Panc1 (cell line): ENCODE results near the gene PLXNA2. TPM values are rescaled to one million over a fixed set of nuclear protein-coding genes. Genes with fewer than 3 reads are reported as not detected.

Experiments used
- ATAC-seq: fragments of 200-7000 bp; cut with Tn5 transposase; 2 replicates; pipeline ENCODE4 v1.9.1; 2020; ENCODE audit warnings: mild to moderate bottlenecking, moderate library complexity
- BruUV-seq: library from RNA; stranded (reverse); fragments of 400-500 nt; replicated peaks from 2 replicates; lab custom pipeline; 2021; lab: Mats Ljungman, UMichigan
- CTCF ChIA-PET: fragments of 300-600 bp; sonication (Branson Sonifier 250); formaldehyde crosslinking; loops from one replicate; lab custom pipeline; 2022; ENCODE audit warnings: antibody characterized with exemption; lab: Charles Lee
- POLR2A ChIA-PET: fragments of 300-600 bp; sonication (Branson Sonifier 250); formaldehyde crosslinking; loops from one replicate; lab custom pipeline; 2022; ENCODE audit warnings: antibody characterized with exemption; lab: Charles Lee
- DNase-seq: peaks from one replicate; pipeline ENCODE4 v3.0.0-alpha.2; 2010; ENCODE audit warnings: low read depth, low spot score
- H3K27ac ChIP-seq: 2 replicates; pipeline ENCODE4 v1.5.1; 2011; ENCODE audit warnings: mild to moderate bottlenecking, low read length, inconsistent platforms
- H3K27me3 ChIP-seq: fragments of 200-500 bp; sonication (Bioruptor generic); 2 replicates; pipeline ENCODE4 v1.6.0; 2014; ENCODE audit warnings: low read length, inconsistent platforms; ENCODE audit not compliant: control insufficient read depth, insufficient read depth
- H3K36me3 ChIP-seq: fragments of 200-500 bp; sonication (Bioruptor generic); 2 replicates; pipeline ENCODE4 v1.5.1; 2014; ENCODE audit warnings: inconsistent platforms, mild to moderate bottlenecking, low read length, moderate library complexity; ENCODE audit not compliant: control insufficient read depth, insufficient read depth
- H3K4me1 ChIP-seq: 2 replicates; pipeline ENCODE4 v1.5.1; 2011; ENCODE audit warnings: inconsistent platforms, mild to moderate bottlenecking, low read length, moderate library complexity; ENCODE audit not compliant: control insufficient read depth, insufficient read depth
- H3K4me3 ChIP-seq, 2 experiments: 2 replicates each; pipeline ENCODE4 v1.5.1; 2011 to 2012; ENCODE audit warnings: low read depth in 2 of 2, low read length in 2 of 2, mild to moderate bottlenecking in 2 of 2, inconsistent platforms in 1 of 2, moderate library complexity in 1 of 2
- H3K9me3 ChIP-seq: fragments of 200-500 bp; sonication (Bioruptor generic); 2 replicates; pipeline ENCODE4 v1.5.1; 2014; ENCODE audit warnings: low read depth, mild to moderate bottlenecking, inconsistent platforms, low read length, moderate library complexity; ENCODE audit not compliant: control insufficient read depth, insufficient read depth
- POLR2AphosphoS5 ChIP-seq: IDR thresholded peaks from 2 replicates; pipeline ENCODE4 v1.6.1; 2012; ENCODE audit warnings: mild to moderate bottlenecking, low read depth, low read length, moderate library complexity
- SIN3A ChIP-seq: IDR thresholded peaks from 2 replicates; pipeline ENCODE4 v1.6.1; 2012; ENCODE audit warnings: low read depth, mild to moderate bottlenecking, low read length, moderate library complexity, borderline replicate concordance; ENCODE audit not compliant: insufficient read depth
- TCF7L2 ChIP-seq: IDR thresholded peaks from 2 replicates; pipeline ENCODE4 v1.6.1; 2011; ENCODE audit warnings: mild to moderate bottlenecking, low read depth, low read length, inconsistent platforms
- in situ Hi-C: cut with HindIII; loops from 2 replicates; pipeline ENCODE4 v1.10.0; 2016; ENCODE audit warnings: low sequenced_read_pairs, low pct_unique_long_range_greater_than_20kb
- intact Hi-C: fragments of 100-400 bp; cut with micrococcal nuclease; formaldehyde crosslinking; loops from one replicate; pipeline ENCODE4 v1.10.0; 2022; ENCODE audit not compliant: unreplicated experiment
- total RNA-seq: library from RNA; stranded (reverse); gene quantifications from one replicate; pipeline ENCODE4 v1.2.1, GENCODE V29; 2021; ENCODE audit not compliant: unreplicated experiment
- TF ChIP-seq, protein P1 (sequence below): fragments of 450-650 bp; IDR thresholded peaks from 2 replicates; pipeline ENCODE4 v1.5.1; 2017; ENCODE audit warnings: mild to moderate bottlenecking
- TF ChIP-seq, protein P2 (sequence below), 2 experiments: IDR thresholded peaks; 2 replicates each; pipeline ENCODE4 v1.6.1; 2011 to 2012; ENCODE audit warnings: low read depth in 2 of 2, control low read depth in 1 of 2, low read length in 1 of 2, mild to moderate bottlenecking in 1 of 2, moderate library complexity in 1 of 2; ENCODE audit not compliant: insufficient read depth in 1 of 2

Gene PLXNA2
- total RNA-seq, 1 experiment from 2014 or later: 0.98 TPM

DNA sequence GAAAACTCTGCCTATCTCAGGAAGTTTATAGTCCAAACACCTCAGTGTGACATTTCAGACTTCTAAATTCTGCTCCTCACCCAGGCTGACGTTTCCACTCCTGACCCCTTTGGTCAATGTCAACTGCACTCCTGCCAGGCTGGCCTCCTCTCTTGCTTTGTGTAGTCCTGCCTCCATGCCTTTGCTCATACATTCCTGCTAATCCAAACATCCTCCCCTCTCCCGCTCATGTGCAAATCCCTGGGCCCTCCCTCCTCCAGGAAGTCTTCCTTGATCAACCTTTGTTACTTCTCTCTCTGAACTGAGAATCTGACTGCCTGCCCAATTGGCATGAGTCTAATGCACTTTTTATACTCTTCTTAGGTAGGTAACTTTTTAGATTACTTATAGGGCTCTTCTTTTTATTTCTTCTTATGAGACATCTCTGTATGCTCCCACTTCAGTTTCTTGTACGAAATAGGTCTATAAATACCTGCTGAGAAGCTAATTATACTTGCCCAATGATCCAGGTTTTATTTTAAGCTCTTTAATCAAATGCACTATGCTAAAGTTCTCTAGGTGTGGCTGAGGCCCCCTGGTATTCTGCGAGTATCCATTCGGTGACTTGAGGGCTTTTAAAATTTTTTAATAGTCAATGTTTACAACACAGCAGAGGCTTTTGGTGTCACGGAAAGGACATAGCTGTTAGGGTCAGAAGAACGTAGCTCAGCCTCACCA is 128.1 kb downstream of the PLXNA2 start:
- no peak overlapping the region for H3K4me3 ChIP-seq
- intact Hi-C loops: no loop called here
- TF ChIP-seq TCF7L2 (no peak), SIN3A (no peak), POLR2AphosphoS5 (no peak)
- TF ChIP-seq, protein P1, sequence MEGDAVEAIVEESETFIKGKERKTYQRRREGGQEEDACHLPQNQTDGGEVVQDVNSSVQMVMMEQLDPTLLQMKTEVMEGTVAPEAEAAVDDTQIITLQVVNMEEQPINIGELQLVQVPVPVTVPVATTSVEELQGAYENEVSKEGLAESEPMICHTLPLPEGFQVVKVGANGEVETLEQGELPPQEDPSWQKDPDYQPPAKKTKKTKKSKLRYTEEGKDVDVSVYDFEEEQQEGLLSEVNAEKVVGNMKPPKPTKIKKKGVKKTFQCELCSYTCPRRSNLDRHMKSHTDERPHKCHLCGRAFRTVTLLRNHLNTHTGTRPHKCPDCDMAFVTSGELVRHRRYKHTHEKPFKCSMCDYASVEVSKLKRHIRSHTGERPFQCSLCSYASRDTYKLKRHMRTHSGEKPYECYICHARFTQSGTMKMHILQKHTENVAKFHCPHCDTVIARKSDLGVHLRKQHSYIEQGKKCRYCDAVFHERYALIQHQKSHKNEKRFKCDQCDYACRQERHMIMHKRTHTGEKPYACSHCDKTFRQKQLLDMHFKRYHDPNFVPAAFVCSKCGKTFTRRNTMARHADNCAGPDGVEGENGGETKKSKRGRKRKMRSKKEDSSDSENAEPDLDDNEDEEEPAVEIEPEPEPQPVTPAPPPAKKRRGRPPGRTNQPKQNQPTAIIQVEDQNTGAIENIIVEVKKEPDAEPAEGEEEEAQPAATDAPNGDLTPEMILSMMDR: no peak
- TF ChIP-seq, protein P2, sequence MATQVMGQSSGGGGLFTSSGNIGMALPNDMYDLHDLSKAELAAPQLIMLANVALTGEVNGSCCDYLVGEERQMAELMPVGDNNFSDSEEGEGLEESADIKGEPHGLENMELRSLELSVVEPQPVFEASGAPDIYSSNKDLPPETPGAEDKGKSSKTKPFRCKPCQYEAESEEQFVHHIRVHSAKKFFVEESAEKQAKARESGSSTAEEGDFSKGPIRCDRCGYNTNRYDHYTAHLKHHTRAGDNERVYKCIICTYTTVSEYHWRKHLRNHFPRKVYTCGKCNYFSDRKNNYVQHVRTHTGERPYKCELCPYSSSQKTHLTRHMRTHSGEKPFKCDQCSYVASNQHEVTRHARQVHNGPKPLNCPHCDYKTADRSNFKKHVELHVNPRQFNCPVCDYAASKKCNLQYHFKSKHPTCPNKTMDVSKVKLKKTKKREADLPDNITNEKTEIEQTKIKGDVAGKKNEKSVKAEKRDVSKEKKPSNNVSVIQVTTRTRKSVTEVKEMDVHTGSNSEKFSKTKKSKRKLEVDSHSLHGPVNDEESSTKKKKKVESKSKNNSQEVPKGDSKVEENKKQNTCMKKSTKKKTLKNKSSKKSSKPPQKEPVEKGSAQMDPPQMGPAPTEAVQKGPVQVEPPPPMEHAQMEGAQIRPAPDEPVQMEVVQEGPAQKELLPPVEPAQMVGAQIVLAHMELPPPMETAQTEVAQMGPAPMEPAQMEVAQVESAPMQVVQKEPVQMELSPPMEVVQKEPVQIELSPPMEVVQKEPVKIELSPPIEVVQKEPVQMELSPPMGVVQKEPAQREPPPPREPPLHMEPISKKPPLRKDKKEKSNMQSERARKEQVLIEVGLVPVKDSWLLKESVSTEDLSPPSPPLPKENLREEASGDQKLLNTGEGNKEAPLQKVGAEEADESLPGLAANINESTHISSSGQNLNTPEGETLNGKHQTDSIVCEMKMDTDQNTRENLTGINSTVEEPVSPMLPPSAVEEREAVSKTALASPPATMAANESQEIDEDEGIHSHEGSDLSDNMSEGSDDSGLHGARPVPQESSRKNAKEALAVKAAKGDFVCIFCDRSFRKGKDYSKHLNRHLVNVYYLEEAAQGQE (IDR thresholded peaks at IDR 0.05; ENCODE audit: insufficient read depth in 1 of 2, low read depth in 2 of 2, low read length in 1 of 2): no peak
- ATAC-seq (no peak), DNase-seq (no peak)
- no peaks in the 10 kb centered on the region for H3K4me1 ChIP-seq
- no TSS peak for BruUV-seq
- ChIA-PET CTCF (no interaction called here), POLR2A (no interaction called here)
- peaks cover 2% of the 10 kb centered on the region; the same call in 1 of the 2 replicates for H3K27me3 ChIP-seq
- H3K9me3 ChIP-seq: no peaks in the 10 kb centered on the region
- no peak overlapping the region for H3K27ac ChIP-seq
- in situ Hi-C loops: no loop called here
- H3K36me3 ChIP-seq: no peaks in the 10 kb centered on the region

DNA sequence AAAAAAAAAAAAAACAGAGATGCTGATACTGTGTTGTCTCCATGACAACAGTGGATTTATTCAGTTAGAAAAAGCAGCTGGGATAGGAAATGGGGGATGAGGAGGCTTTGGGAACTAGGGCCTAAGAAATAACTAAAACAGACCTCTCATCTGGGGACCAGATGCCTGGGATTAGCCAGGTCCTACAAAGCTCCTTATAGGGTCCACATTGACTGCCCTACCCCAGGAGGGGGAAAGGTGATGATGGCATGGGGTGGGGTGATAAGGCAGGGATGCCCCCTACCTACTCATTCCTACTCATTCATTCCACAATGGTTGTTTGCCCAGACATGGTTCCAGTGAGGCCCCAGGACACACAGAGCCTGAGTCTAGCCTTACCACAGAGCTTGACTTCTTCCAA is 131.2 kb downstream of the PLXNA2 start:
- ChIA-PET POLR2A (no interaction called here), CTCF (no interaction called here)
- H3K9me3 ChIP-seq: no peaks in the 10 kb centered on the region
- no peaks in the 10 kb centered on the region for H3K4me1 ChIP-seq
- 0 out of 2 replicates have a peak, but pooled peaks cover 2% of the 10 kb centered on the region for H3K27me3 ChIP-seq
- H3K27ac ChIP-seq: no peak overlapping the region
- in situ Hi-C loops (no loop called here), intact Hi-C loops (no loop called here)
- no peak for ATAC-seq
- BruUV-seq: no TSS peak
- H3K4me3 ChIP-seq: no peak overlapping the region
- H3K36me3 ChIP-seq: no peaks in the 10 kb centered on the region
- no peak for DNase-seq
- TF ChIP-seq TCF7L2 (no peak), POLR2AphosphoS5 (no peak), SIN3A (no peak)
- TF ChIP-seq, protein P2 (IDR thresholded peaks at IDR 0.05; ENCODE audit: insufficient read depth in 1 of 2, low read depth in 2 of 2, low read length in 1 of 2): no peak
- TF ChIP-seq, protein P1: no peak
